CD1c-positive myeloid dendritic cell (primary cell): ENCODE results near the gene RFX2.
A peak's percentile ranks its signal among the peaks of the same experiment; 100 is the strongest.
"Not testable (repeated sequence)": the region's sequence is repeated elsewhere in the genome, so short reads cannot be mapped to it uniquely, and the experiment has no call there.

ENCODE experiments used
- DNase-seq: peaks from one replicate; pipeline ENCODE4 v3.0.0-alpha.2; 2016; ENCODE audit errors: extremely low spot score

The RFX2 gene

GRCh38 chr19:5991244-5991838, 119.0 kb downstream of the RFX2 start:
- no peak for DNase-seq

- DNase-seq = no peak
Observed at GRCh38 chr19:5990289-5990797, 120.0 kb downstream of the RFX2 start.

- no peak for DNase-seq
Observed at GRCh38 chr19:5989388-5990074, 120.8 kb downstream of the RFX2 start.

GRCh38 chr19:5988517-5989387, 121.5 kb downstream of the RFX2 start:
- no peak for DNase-seq

GRCh38 chr19:5987077-5987818, 123.1 kb downstream of the RFX2 start:
- DNase-seq = peak; percentile 83

- DNase-seq = not testable (repeated sequence)
Observed at GRCh38 chr19:5985837-5986236, 124.5 kb downstream of the RFX2 start.

- DNase-seq = no peak
Observed at GRCh38 chr19:5985098-5985783, 125.1 kb downstream of the RFX2 start.

- no peak for DNase-seq
Observed at GRCh38 chr19:5984600-5984999, 125.7 kb downstream of the RFX2 start.

- no peak for DNase-seq
Observed at GRCh38 chr19:5983367-5983955, 126.8 kb downstream of the RFX2 start.

GRCh38 chr19:5978606-5979552, 131.4 kb downstream of the RFX2 start:
- no peak for DNase-seq

- peak; percentile 100 for DNase-seq
Observed at GRCh38 chr19:5977785-5978605, 132.3 kb downstream of the RFX2 start, which contains the start of gene RANBP3. RANBP3 (minus strand) TSS chr19:5978140; CDS start chr19:5978082, 58 bp downstream.

GRCh38 chr19:5977222-5977784, 133.0 kb downstream of the RFX2 start:
- no peak for DNase-seq

GRCh38 chr19:5976768-5977167, 133.5 kb downstream of the RFX2 start:
- no peak for DNase-seq

- DNase-seq = no peak
Observed at GRCh38 chr19:5975388-5975728, 134.9 kb downstream of the RFX2 start.

- DNase-seq = no peak
Observed at GRCh38 chr19:5974721-5975387, 135.4 kb downstream of the RFX2 start.

- DNase-seq = no peak
Observed at GRCh38 chr19:5973867-5974635, 136.2 kb downstream of the RFX2 start.

- no peak for DNase-seq
Observed at GRCh38 chr19:5973376-5973775, 136.9 kb downstream of the RFX2 start.
